HG03045 (cell line): ENCODE measurements around the gene GPLD1.
"Not testable (repeated sequence)": the region's sequence is repeated elsewhere in the genome, so short reads cannot be mapped to it uniquely, and the experiment has no call there.

Source experiments
- ATAC-seq: cut with Tn5 transposase; IDR thresholded peaks from one replicate; pipeline ENCODE4 v1.9.1; 2021; ENCODE audit warnings: mild to moderate bottlenecking, moderate library complexity; ENCODE audit not compliant: unreplicated experiment

The GPLD1 gene

DNA sequence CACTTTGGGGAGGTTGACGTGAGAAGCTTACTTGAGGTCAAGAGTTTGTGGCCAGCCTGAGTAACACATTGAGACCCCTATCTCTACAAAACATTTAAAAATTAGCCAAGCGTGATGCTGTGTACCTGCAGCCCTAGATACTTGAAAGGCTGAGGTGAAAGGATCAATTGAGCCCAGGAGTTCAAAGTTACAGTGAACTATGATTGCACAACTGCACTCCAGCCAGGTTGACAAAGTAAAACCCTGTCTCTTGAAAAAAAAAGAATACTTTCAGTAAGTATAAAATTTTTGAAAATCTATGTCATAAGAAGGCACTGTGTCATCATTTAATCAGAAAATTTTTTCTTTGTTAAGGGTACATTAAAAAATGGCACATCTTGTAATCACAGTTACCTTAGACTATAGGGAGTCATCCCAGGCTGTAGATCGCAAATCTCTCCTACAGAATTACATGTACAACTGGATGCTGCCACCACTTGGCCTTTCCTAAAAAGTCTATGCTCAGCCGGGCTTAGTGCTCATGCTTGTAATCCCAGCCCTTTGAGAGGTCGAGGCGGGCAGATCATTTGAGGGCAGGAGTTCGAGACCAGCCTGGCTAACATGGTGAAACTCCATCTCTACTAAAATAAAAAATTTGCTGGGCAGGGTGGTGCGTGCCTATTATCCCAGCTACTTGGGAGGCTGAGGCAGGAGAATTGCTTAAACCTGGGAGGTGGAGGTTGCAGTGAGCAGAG lies 103.7 kb downstream of the GPLD1 start:
- no peak for ATAC-seq

DNA sequence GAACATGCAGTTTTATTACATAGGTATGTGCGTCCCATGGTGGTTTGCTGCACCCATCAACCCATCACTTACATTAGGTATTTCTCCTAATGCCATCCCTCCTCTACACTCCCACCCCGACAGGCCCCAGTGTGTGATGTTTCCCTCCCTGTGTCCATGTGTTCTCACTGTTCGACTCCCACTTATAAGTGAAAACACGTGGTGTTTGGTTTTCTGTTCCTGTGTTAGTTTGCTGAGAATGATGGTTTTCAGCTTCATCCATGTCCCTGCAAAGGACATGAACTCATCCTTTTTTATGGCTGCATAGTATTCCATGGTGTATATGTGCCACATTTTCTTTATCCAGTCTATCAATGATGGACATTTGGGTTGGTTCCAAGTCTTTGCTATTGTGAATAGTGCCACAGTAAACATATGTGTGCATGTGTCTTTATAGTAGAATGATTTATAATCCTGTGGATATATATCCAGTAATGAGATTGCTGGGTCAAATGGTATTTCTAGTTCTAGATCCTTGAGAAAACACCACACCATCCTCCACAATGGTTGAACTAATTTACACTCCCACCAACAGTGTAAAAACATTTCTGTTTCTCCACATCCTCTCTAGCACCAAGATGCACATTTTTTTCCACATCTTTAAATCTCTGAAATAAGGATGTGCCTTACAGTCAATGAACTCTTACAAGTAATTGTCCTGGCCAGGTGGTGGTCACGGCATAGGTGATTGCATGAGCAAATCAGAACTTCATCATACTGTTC lies 104.8 kb downstream of the GPLD1 start:
- ATAC-seq, result not testable (repeated sequence)

DNA sequence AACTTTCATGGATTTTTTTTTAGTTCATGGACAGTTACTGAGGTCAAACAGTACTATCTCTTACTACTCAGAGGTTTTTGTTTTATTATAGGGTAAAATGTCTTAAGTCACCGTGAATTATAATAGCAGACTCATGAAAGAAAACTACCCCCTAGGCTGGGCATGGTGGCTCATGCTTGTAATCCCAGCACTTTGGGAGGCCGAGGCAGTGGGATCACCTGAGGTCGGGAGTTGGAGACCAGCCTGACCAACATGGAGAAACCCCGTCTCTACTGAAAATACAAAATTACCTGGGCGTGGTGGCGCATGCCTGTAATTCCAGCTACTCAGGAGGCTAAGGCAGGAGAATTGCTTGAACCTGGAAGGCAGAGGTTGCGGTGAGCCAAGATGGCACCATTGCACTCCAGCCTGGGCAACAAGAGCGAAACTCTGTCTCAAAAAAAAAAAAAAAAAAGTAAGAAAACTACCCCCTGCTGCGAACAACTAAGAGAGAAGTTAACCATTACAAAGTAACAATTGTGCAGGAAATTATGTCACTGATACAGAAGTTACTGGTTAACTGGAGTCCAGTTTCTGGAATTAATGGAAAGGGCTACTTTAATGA lies 106.4 kb downstream of the GPLD1 start:
- ATAC-seq, result not testable (repeated sequence)

DNA sequence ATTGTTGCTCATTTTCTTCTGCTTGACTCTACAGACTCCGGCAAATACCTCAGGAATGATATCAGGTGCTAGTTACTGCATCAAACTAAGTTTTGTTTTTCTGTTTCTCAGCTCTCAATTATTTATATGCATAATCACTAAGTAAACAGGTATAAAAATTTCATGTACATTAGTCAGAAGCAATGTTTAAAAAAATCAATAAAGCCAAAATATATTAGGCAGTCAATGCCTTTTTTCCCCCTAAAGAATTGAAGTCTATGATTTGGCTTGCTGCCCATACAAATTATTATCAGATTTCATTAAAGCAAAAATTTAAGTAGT lies 107.2 kb downstream of the GPLD1 start:
- ATAC-seq, result no peak

DNA sequence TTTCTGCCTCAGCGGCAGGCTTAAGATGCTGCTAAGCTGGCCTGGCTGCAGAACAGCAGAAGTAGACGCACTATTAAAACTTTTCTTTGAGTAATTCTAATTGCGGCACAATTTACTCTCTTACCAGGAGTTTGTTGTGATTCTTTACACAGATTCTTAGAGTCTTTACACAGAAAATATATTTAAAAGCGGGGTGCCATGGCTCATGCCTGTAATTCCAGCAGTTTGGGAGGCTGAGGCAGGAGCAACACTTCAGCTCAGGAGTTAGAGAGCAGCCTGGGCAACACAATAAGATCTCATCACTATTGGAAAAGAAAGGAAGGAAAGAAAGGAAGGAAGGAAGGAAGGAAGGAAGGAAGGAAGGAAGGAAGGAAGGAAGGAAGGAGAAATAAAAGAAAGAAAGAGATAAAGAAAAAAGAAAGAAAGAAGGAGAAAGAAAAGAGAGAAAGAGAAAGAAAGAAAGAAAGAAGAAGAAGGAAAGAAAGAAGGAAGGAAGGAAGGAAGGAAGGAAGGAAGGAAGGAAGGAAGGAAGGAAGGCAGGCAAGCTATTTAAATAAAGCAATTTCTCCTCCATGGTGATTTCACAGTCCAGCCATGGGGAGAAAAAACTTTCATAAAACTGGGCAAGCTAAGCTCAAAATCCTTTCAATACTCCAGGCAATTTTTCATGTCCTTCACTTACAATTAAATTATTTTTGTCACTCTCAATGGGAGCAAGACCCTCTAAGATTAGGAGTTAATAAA lies 107.7 kb downstream of the GPLD1 start:
- no peak for ATAC-seq

DNA sequence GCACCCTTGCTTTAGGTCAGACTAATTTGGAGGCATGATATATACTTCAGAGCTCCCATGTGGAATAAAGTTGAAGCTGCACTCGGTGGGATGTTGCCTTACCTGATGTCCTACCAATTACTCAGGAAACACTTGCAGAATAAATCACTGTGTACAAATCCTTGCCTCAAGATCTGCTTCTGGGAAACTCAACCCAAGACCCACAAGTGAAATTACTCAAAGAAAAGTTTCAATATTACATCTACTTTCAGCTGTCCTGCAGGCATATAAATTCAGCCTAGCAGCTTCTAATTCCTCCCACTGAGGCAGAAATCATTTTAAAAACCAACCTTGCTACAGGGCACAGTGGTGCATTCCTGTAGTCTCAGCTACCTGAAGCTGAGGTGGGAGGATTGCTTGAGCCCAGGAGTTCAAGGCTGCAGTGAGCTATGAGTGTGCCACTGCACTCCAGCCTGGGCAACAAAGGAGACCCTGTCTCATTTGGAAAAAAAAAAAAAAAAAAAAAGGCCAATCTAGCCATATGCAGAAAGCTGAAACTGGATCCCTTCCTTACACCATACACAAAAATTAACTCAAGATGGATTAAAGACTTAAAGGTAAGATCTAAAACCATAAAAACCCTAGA lies 110.8 kb downstream of the GPLD1 start:
- ATAC-seq, result no peak
